Measurements from ENCODE around the gene UBAP2. TPM values are rescaled to one million over a fixed set of nuclear protein-coding genes. Genes with fewer than 3 reads are reported as not detected.

UBAP2 gene
- total RNA-seq, 2 experiments from 2014 or later: 42.6 to 43.7 TPM

Other genes with a start within 250 kb of the UBAP2 start
- 10 to 100 TPM; 35.8 to 37.7 TPM for gene UBE2R2, start 231.7 kb downstream of the UBAP2 start, total RNA-seq
- 10 to 100 TPM; 44.1 to 46.9 TPM for gene DCAF12, start 77.8 kb upstream of the UBAP2 start, total RNA-seq
- gene UBAP1, start 130.2 kb upstream of the UBAP2 start, total RNA-seq: 10 to 100 TPM; 35.6 to 39.1 TPM